ENCODE measurements around the gene MIGA1. TPM values are rescaled to one million over a fixed set of nuclear protein-coding genes. Genes with fewer than 3 reads are reported as not detected.

The MIGA1 gene
- total and polyA plus RNA-seq, 2 of the 13 experiments (the other 11 are each of a cell fraction or from before 2014, with no cell fraction given): 3.8 to 6.6 TPM

DNA sequence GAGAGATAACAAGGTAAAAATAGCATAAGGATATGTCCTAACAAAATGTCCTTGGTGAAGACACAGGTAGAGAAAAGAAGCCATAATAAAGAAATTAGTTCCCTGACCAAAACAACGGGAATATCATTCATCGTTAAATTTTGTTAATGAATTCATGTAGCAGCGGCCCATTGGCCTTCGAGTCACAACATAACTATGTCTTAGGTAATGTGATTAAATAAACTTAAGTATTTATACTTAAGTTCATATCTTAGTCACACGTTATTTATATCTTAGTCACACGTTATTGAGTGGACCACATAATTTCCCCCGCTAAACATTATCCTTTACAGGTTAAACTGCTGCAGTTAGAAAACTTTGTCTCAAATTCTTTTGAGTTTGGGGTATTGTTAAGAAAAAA, 110.2 kb downstream of the MIGA1 start:
- Histone ChIP-seq H3K9me3 (ENCODE audit: low read length) (no peaks in the 10 kb centered on the region), H3K4me3 (replicated peaks in 1 of 3; ENCODE audit: insufficient read depth in 1 of 3, low read depth in 2 of 3, low read length in 3 of 3) (peak overlapping the region; percentile 71 to 96 (median 85)), H3K27ac (ENCODE audit: extremely low read length, insufficient read depth, low read length) (no peak overlapping the region), H3K36me3 (replicated peaks in 1 of 2; ENCODE audit: control insufficient read depth in 1 of 2, insufficient read depth in 2 of 2, low read length in 2 of 2) (no peaks in the 10 kb centered on the region), H3K9ac (ENCODE audit: insufficient read depth, low read depth, low read length) (peak overlapping the region; percentile 68; the same call in 1 of the 2 replicates), H3K27me3 (ENCODE audit: control insufficient read depth in 1 of 2, insufficient read depth in 2 of 2, low read length in 2 of 2) (no peaks in the 10 kb centered on the region; a peak in 1 of 5 replicates), H3K79me2 (ENCODE audit: insufficient read depth, low read length) (no peaks in the 10 kb centered on the region), H3K4me1 (ENCODE audit: insufficient read depth, low read length) (peaks cover 13% of the 10 kb centered on the region), H3K4me2 (ENCODE audit: low read depth, low read length) (peak overlapping the region; percentile 96), H2AFZ (ENCODE audit: low read length) (peak overlapping the region; percentile 86), H4K20me1 (ENCODE audit: insufficient read depth, low read length) (no peaks in the 10 kb centered on the region)
- TF ChIP-seq ZNF382 (CRISPR knock-in tag; IDR thresholded peaks at IDR 0.05; ENCODE audit: borderline replicate concordance) (no peak), ZNF589 (CRISPR knock-in tag; conservative IDR thresholded peaks at IDR 0.05) (no peak), ZKSCAN8 (CRISPR knock-in tag; IDR thresholded peaks at IDR 0.05; ENCODE audit: borderline replicate concordance) (no peak), RORA (CRISPR knock-in tag; IDR thresholded peaks at IDR 0.05) (no peak), ZNF33A (CRISPR knock-in tag; IDR thresholded peaks at IDR 0.05; ENCODE audit: borderline replicate concordance) (no peak), ZNF468 (CRISPR knock-in tag; IDR thresholded peaks at IDR 0.05) (no peak), ZNF782 (CRISPR knock-in tag; IDR thresholded peaks at IDR 0.05; ENCODE audit: borderline replicate concordance) (no peak), WIZ (CRISPR knock-in tag; IDR thresholded peaks at IDR 0.05) (no peak), NONO (IDR thresholded peaks at IDR 0.05) (no peak), NONO (CRISPR knock-in tag; conservative IDR thresholded peaks at IDR 0.05) (no peak), KAT8 (CRISPR knock-in tag; IDR thresholded peaks at IDR 0.05) (no peak), SALL1 (CRISPR knock-in tag; IDR thresholded peaks at IDR 0.05) (no peak), ZNF343 (CRISPR knock-in tag; IDR thresholded peaks at IDR 0.05) (no peak), SMYD3 (CRISPR knock-in tag; IDR thresholded peaks at IDR 0.05) (no peak), ZIK1 (CRISPR knock-in tag; IDR thresholded peaks at IDR 0.05; ENCODE audit: borderline replicate concordance, low read depth) (no peak), SMARCC2 (IDR thresholded peaks at IDR 0.05) (no peak)
- TF ChIP-seq, protein P1, sequence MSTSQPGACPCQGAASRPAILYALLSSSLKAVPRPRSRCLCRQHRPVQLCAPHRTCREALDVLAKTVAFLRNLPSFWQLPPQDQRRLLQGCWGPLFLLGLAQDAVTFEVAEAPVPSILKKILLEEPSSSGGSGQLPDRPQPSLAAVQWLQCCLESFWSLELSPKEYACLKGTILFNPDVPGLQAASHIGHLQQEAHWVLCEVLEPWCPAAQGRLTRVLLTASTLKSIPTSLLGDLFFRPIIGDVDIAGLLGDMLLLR (CRISPR knock-in tag; IDR thresholded peaks at IDR 0.05): no peak
- TF ChIP-seq, protein P2, sequence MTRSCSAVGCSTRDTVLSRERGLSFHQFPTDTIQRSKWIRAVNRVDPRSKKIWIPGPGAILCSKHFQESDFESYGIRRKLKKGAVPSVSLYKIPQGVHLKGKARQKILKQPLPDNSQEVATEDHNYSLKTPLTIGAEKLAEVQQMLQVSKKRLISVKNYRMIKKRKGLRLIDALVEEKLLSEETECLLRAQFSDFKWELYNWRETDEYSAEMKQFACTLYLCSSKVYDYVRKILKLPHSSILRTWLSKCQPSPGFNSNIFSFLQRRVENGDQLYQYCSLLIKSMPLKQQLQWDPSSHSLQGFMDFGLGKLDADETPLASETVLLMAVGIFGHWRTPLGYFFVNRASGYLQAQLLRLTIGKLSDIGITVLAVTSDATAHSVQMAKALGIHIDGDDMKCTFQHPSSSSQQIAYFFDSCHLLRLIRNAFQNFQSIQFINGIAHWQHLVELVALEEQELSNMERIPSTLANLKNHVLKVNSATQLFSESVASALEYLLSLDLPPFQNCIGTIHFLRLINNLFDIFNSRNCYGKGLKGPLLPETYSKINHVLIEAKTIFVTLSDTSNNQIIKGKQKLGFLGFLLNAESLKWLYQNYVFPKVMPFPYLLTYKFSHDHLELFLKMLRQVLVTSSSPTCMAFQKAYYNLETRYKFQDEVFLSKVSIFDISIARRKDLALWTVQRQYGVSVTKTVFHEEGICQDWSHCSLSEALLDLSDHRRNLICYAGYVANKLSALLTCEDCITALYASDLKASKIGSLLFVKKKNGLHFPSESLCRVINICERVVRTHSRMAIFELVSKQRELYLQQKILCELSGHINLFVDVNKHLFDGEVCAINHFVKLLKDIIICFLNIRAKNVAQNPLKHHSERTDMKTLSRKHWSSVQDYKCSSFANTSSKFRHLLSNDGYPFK (CRISPR knock-in tag; IDR thresholded peaks at IDR 0.05; ENCODE audit: borderline replicate concordance): no peak
- 11% methylated on average over 7 of the region's 7 CpGs for WGBS (ENCODE audit: low lambda C conversion rate)
- no peak for ATAC-seq
- ChIA-PET CTCF (ENCODE audit: low intra/inter-chr PET ratio, low total read pairs) (no interaction called here), POLR2A (interaction anchor here (2.3 kb wide), 1 partner anchor 89 kb away, joined by 12 read pairs; the partner anchor contains the start of gene FUBP1)
- FAIRE-seq: no peak
- intact Hi-C loops (cut with micrococcal nuclease; ENCODE audit: unreplicated experiment): loop anchor here (5.0 kb wide), 2 partner anchors 62 to 132 kb away; partner anchors contain the start of gene USP33
- BruUV-seq (replicated peaks): TSS peak; percentile 62
- in situ Hi-C loops (cut with HindIII; ENCODE audit: extremely low pct_ligation_motif_present, low pct_unique_long_range_greater_than_20kb): no loop called here
- no peak for DNase-seq (ENCODE audit: low spot score)

All from HepG2 (cell line).